SKM-1 treated with dmso at 0.1 percent for 144 hours (cell line): ENCODE measurements around the gene LEP.
"Not testable (repeated sequence)": the region's sequence is repeated elsewhere in the genome, so short reads cannot be mapped to it uniquely, and the experiment has no call there.

ENCODE experiments used
- DNase-seq: peaks from one replicate; lab custom pipeline; 2025; ENCODE audit not compliant: unreplicated experiment; lab: John Stamatoyannopoulos, UW

Gene LEP

GRCh38 chr7:128271471-128271941, 30.4 kb downstream of the LEP start:
- DNase-seq: no peak

GRCh38 chr7:128271942-128272481, 30.9 kb downstream of the LEP start:
- DNase-seq: no peak

- DNase-seq: no peak
Observed at GRCh38 chr7:128274246-128274883, 33.3 kb downstream of the LEP start.

GRCh38 chr7:128274884-128275603, 34.0 kb downstream of the LEP start:
- no peak for DNase-seq

- no peak for DNase-seq
Observed at GRCh38 chr7:128275681-128276080, 34.6 kb downstream of the LEP start.

- no peak for DNase-seq
Observed at GRCh38 chr7:128278366-128278765, 37.3 kb downstream of the LEP start.

- DNase-seq: no peak
Observed at GRCh38 chr7:128279124-128279713, 38.1 kb downstream of the LEP start.

GRCh38 chr7:128280451-128280850, 39.4 kb downstream of the LEP start:
- not testable (repeated sequence) for DNase-seq

GRCh38 chr7:128281605-128282380, 40.7 kb downstream of the LEP start:
- no peak for DNase-seq

GRCh38 chr7:128284102-128284501, 43.0 kb downstream of the LEP start:
- DNase-seq: no peak

- DNase-seq: no peak
Observed at GRCh38 chr7:128287556-128287955, 46.5 kb downstream of the LEP start.

- not testable (repeated sequence) for DNase-seq
Observed at GRCh38 chr7:128298004-128298403, 56.9 kb downstream of the LEP start.

GRCh38 chr7:128299109-128299607, 58.1 kb downstream of the LEP start:
- DNase-seq: no peak

- no peak for DNase-seq
Observed at GRCh38 chr7:128302139-128302538, 61.1 kb downstream of the LEP start.

- no peak for DNase-seq
Observed at GRCh38 chr7:128303133-128303532, 62.1 kb downstream of the LEP start.

GRCh38 chr7:128303643-128304042, 62.6 kb downstream of the LEP start:
- DNase-seq: no peak

GRCh38 chr7:128304212-128304611, 63.1 kb downstream of the LEP start:
- DNase-seq: no peak

- DNase-seq: no peak
Observed at GRCh38 chr7:128307061-128307460, 66.0 kb downstream of the LEP start.
